ENCODE data around the gene PRSS8. TPM values are rescaled to one million over a fixed set of nuclear protein-coding genes. Genes with fewer than 3 reads are reported as not detected.
"Not testable (repeated sequence)": the region's sequence is repeated elsewhere in the genome, so short reads cannot be mapped to it uniquely, and the experiment has no call there.

PRSS8 gene
- total RNA-seq, 2 donors from 2014 or later = not detected

DNA sequence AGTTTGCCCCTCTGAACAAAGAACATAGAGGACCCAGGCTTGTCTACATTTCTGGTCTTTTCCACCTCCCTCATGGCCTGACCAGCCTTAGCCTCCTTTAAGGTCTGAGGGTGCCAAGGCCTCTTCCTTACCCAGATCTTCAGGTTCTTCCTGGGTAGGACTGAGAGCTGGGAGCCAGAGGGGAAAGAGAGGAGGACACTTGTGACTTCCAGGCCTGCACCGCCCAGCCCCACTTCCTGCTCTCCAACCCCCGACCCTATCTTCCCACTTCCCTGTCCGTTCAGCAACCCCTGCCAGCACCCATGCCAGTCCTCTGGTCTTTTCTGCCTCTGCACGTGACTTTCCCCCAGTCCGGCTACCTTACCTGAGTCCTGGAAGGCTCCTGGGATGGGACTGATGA is 13.8 kb upstream of the PRSS8 start:
- H3K4me3 ChIP-seq = no peak overlapping the region
- ATAC-seq (ENCODE audit: insufficient number of reproducible peaks, low FRiP score, low read depth) = no peak
- no peak for DNase-seq (ENCODE audit: low spot score)
- no peaks in the 10 kb centered on the region for H3K9me3 ChIP-seq
- H3K4me1 ChIP-seq (ENCODE audit: control insufficient read depth in 1 of 2, low read depth in 2 of 2) = no peaks in the 10 kb centered on the region
- TF ChIP-seq, protein P1, sequence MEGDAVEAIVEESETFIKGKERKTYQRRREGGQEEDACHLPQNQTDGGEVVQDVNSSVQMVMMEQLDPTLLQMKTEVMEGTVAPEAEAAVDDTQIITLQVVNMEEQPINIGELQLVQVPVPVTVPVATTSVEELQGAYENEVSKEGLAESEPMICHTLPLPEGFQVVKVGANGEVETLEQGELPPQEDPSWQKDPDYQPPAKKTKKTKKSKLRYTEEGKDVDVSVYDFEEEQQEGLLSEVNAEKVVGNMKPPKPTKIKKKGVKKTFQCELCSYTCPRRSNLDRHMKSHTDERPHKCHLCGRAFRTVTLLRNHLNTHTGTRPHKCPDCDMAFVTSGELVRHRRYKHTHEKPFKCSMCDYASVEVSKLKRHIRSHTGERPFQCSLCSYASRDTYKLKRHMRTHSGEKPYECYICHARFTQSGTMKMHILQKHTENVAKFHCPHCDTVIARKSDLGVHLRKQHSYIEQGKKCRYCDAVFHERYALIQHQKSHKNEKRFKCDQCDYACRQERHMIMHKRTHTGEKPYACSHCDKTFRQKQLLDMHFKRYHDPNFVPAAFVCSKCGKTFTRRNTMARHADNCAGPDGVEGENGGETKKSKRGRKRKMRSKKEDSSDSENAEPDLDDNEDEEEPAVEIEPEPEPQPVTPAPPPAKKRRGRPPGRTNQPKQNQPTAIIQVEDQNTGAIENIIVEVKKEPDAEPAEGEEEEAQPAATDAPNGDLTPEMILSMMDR (IDR thresholded peaks at IDR 0.05) = no peak
- no peaks in the 10 kb centered on the region for H3K27me3 ChIP-seq (replicated peaks; ENCODE audit: insufficient read depth)
- H3K36me3 ChIP-seq = no peaks in the 10 kb centered on the region
- H3K27ac ChIP-seq = no peak overlapping the region

DNA sequence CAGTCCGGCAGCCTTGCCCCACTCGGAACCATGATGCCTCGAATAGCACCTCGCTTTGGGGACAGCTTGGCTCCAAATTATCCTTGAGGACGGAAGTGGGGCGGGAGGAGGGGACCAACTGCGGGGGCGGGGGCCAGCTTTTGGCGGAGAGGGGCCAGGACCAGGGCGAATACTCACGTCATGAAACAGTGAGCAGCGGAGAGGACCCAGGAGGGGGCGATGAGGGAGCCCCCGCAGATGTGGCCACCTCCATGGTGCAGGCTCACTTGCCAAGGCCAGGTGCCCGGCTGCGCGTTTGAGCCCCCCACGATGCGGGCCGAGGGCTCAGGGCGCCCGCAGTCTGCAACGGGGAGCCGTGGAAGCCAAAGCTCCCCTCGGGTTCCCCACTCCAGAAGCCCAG is 13.4 kb upstream of the PRSS8 start:
- Histone ChIP-seq H3K27ac (no peak overlapping the region), H3K9me3 (no peaks in the 10 kb centered on the region), H3K27me3 (replicated peaks; ENCODE audit: insufficient read depth) (no peaks in the 10 kb centered on the region), H3K4me3 (no peak overlapping the region), H3K4me1 (ENCODE audit: control insufficient read depth in 1 of 2, low read depth in 2 of 2) (no peaks in the 10 kb centered on the region), H3K36me3 (no peaks in the 10 kb centered on the region)
- ATAC-seq (ENCODE audit: insufficient number of reproducible peaks, low FRiP score, low read depth) (no peak), DNase-seq (ENCODE audit: low spot score) (no peak)
- TF ChIP-seq, protein P1 (IDR thresholded peaks at IDR 0.05) = no peak

DNA sequence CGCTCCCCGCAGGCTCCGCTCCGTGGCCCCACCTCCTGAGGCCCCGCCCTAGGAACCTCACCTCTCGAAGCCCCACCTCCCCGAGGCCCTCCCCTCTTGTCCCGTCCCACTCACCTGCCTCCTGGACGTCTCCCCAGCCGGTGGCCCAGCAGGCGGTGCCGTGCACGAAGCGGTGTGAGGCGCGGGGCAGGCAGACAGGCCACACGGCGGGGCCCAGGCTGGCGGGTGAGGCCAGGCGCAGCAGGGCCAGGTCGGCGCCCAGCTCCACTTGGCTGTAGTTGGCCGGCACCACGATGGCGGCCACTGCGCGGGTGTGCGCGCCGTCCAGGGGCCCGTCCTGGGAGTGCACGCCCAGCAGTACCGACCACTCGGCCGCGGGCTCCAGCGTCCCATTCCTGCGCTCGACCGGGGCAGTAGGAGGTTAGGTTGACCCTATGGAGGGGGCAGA is 12.8 kb upstream of the PRSS8 start:
- Histone ChIP-seq H3K27ac (no peak overlapping the region), H3K36me3 (no peaks in the 10 kb centered on the region), H3K4me1 (ENCODE audit: control insufficient read depth in 1 of 2, low read depth in 2 of 2) (no peaks in the 10 kb centered on the region), H3K4me3 (no peak overlapping the region), H3K27me3 (replicated peaks; ENCODE audit: insufficient read depth) (no peaks in the 10 kb centered on the region), H3K9me3 (no peaks in the 10 kb centered on the region)
- DNase-seq (ENCODE audit: low spot score) (no peak), ATAC-seq (ENCODE audit: insufficient number of reproducible peaks, low FRiP score, low read depth) (no peak)
- TF ChIP-seq, protein P1 (IDR thresholded peaks at IDR 0.05) = no peak

DNA sequence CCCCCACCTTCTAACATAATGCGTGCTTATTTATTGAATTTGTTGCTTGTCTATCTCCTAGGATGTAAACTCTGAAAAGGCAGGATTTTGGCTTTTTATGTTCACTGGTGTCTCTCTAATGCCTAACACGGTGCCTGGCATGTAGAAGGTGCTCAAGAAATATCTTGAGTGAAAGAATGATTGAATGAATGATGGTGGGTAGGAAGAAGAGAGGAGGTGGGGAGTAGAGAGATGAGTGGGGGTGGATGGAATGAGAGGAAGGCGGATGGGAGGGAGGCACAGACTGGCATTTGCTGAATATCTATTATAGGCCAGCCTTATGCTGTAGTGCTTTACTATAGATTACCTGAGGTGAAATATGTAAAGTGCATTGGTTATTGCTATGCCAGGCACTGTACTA is 12.0 kb upstream of the PRSS8 start:
- no peak overlapping the region for H3K4me3 ChIP-seq
- ATAC-seq (ENCODE audit: insufficient number of reproducible peaks, low FRiP score, low read depth) = no peak
- no peaks in the 10 kb centered on the region for H3K36me3 ChIP-seq
- H3K9me3 ChIP-seq = no peaks in the 10 kb centered on the region
- peaks cover 0 to 6% of the 10 kb centered on the region in 2 donors for H3K4me1 ChIP-seq (ENCODE audit: control insufficient read depth in 1 of 2, low read depth in 2 of 2)
- H3K27ac ChIP-seq = no peak overlapping the region
- H3K27me3 ChIP-seq (replicated peaks; ENCODE audit: insufficient read depth) = no peaks in the 10 kb centered on the region
- TF ChIP-seq, protein P1 (IDR thresholded peaks at IDR 0.05) = no peak
- no peak for DNase-seq (ENCODE audit: low spot score)

DNA sequence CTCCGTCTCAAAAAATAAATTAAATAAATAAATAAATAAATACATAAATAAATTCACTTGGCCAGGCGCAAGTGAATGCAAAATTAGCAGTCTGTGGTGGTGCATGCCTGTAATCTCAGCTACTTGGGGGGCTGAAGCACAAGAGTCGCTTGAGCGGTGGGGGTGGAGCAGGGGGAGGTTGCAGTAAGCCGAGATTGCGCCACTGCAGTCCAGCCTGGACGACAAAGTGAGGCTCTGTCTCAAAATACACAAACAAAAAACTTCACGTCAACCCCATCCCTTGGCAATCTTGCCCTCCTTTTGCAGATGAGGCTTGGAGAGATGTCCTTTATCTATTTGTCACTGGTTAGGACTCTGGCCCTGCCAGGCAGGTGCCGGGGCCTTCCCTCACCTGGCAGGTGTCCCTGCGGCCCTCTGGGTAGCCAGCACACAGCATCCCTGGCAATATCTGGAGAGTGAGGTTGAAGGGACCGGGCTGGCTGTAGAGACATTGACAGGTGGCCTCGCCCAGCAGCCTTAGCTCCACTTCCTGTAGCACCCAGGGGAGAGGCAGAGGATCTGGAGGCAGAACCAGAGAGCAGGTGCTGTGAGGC is 10.0 kb upstream of the PRSS8 start:
- Histone ChIP-seq H3K4me3 (no peak overlapping the region), H3K27ac (no peak overlapping the region), H3K27me3 (replicated peaks; ENCODE audit: insufficient read depth) (no peaks in the 10 kb centered on the region), H3K36me3 (no peaks in the 10 kb centered on the region), H3K4me1 (ENCODE audit: control insufficient read depth in 1 of 2, low read depth in 2 of 2) (peaks cover 6 to 17% of the 10 kb centered on the region in 2 donors), H3K9me3 (no peaks in the 10 kb centered on the region)
- ATAC-seq (ENCODE audit: insufficient number of reproducible peaks, low FRiP score, low read depth) = no peak
- DNase-seq (ENCODE audit: low spot score) = no peak
- TF ChIP-seq, protein P1 (IDR thresholded peaks at IDR 0.05) = no peak

DNA sequence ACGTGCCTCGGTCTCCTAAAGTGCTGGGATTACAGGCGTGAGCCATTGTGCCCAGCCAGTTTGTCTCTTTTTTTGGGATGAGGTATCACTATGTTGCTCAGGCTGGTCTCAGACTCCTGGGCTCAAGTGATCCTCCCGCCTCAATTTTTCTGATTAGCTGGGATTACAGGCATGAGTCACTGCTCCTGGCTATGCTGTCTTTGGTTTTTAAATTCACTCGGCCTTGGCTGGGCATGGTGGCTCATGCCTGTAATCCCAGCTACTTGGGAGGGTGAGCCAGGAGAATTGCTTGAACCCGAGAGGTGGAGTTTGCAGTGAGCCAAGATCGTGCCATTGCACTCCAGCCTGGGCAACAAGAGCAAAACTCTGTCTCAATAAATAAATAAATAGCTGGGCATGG is 8.9 kb upstream of the PRSS8 start:
- peaks cover 6 to 19% of the 10 kb centered on the region in 2 donors for H3K4me1 ChIP-seq (ENCODE audit: control insufficient read depth in 1 of 2, low read depth in 2 of 2)
- not testable (repeated sequence) for H3K4me3 ChIP-seq; H3K9me3 ChIP-seq; ATAC-seq (ENCODE audit: insufficient number of reproducible peaks, low FRiP score, low read depth); DNase-seq (ENCODE audit: low spot score); H3K36me3 ChIP-seq; H3K27ac ChIP-seq; H3K27me3 ChIP-seq (replicated peaks; ENCODE audit: insufficient read depth)

Measured in thoracic aorta (tissue), 2 donors.